IMR-90 (cell line): Measurements from ENCODE around the gene CD8A. TPM values are rescaled to one million over a fixed set of nuclear protein-coding genes. Genes with fewer than 3 reads are reported as not detected.

ENCODE experiments used
- ATAC-seq: fragments of 200-7000 bp; cut with Tn5 transposase; 2 replicates; pipeline ENCODE4 v1.9.1; 2020; ENCODE audit warnings: low read depth, mild to moderate bottlenecking, moderate library complexity
- BruUV-seq: library from RNA; stranded (reverse); fragments of 400-500 nt; replicated peaks from 2 replicates; lab custom pipeline; 2021; lab: Mats Ljungman, UMichigan
- CTCF ChIA-PET: fragments of 300-600 bp; formaldehyde crosslinking; extraction: SDS; loops from one replicate; lab custom pipeline; 2021; ENCODE audit warnings: antibody characterized with exemption; lab: Yijun Ruan, JAX
- POLR2A ChIA-PET: fragments of 300-600 bp; sonication (Branson Sonifier 250); formaldehyde crosslinking; loops from one replicate; lab custom pipeline; 2022; ENCODE audit warnings: antibody characterized with exemption; ENCODE audit not compliant: unreplicated experiment; lab: Charles Lee
- DNase-seq: peaks from one replicate; pipeline ENCODE4 v3.0.0; 2013
- H2AFZ ChIP-seq: replicated peaks from 2 replicates; pipeline ENCODE3; 2013; ENCODE audit warnings: low read length, mild to moderate bottlenecking; ENCODE audit not compliant: poor library complexity
- H2AK5ac ChIP-seq: 2 replicates; pipeline ENCODE4 v1.6.1; 2013; ENCODE audit warnings: low read depth, low read length, inconsistent platforms
- H2AK9ac ChIP-seq: replicated peaks from 2 replicates; pipeline ENCODE3; 2013; ENCODE audit warnings: mild to moderate bottlenecking, low read depth, low read length, moderate library complexity; ENCODE audit not compliant: poor library complexity
- H2BK120ac ChIP-seq: 2 replicates; pipeline ENCODE4 v1.6.1; 2013; ENCODE audit warnings: low read depth, low read length, inconsistent platforms
- H2BK15ac ChIP-seq: 3 replicates; pipeline ENCODE4 v1.6.1; 2013; ENCODE audit warnings: low read depth, low read length, inconsistent platforms
- H2BK20ac ChIP-seq: 2 replicates; pipeline ENCODE4 v1.6.1; 2013; ENCODE audit warnings: low read depth, mild to moderate bottlenecking, inconsistent platforms, low read length, moderate library complexity
- H2BK5ac ChIP-seq: 2 replicates; pipeline ENCODE4 v1.6.1; 2013; ENCODE audit warnings: mild to moderate bottlenecking, low read depth, low read length, inconsistent platforms; ENCODE audit not compliant: poor library complexity, severe bottlenecking
- H3K14ac ChIP-seq: replicated peaks from 2 replicates; pipeline ENCODE4 v1.6.1; 2013; ENCODE audit warnings: low read depth, low read length, inconsistent platforms
- H3K18ac ChIP-seq: 2 replicates; pipeline ENCODE4 v1.6.1; 2013; ENCODE audit warnings: low read depth, low read length, control low read depth
- H3K23ac ChIP-seq: 2 replicates; pipeline ENCODE4 v1.6.1; 2013; ENCODE audit warnings: low read depth, low read length, inconsistent platforms
- H3K27ac ChIP-seq: 2 replicates; pipeline ENCODE4 v1.5.1; 2013; ENCODE audit warnings: mild to moderate bottlenecking, control low read depth, low read length; ENCODE audit not compliant: insufficient read depth
- H3K27me3 ChIP-seq: 2 replicates; pipeline ENCODE4 v1.6.1; 2013; ENCODE audit warnings: low read length; ENCODE audit not compliant: control insufficient read depth, insufficient read depth
- H3K36me3 ChIP-seq: 2 replicates; pipeline ENCODE4 v1.6.1; 2013; ENCODE audit warnings: low read length, mixed read lengths; ENCODE audit not compliant: control insufficient read depth, insufficient read depth
- H3K4ac ChIP-seq: 2 replicates; pipeline ENCODE4 v1.6.1; 2013; ENCODE audit warnings: low read depth, low read length, inconsistent platforms
- H3K4me1 ChIP-seq: 2 replicates; pipeline ENCODE4 v1.6.1; 2013; ENCODE audit warnings: low read length, mixed read lengths; ENCODE audit not compliant: control insufficient read depth, insufficient read depth
- H3K4me2 ChIP-seq: 2 replicates; pipeline ENCODE4 v1.6.1; 2013; ENCODE audit warnings: low read depth, mild to moderate bottlenecking, control low read depth, low read length, moderate library complexity
- H3K4me3 ChIP-seq: 2 replicates; pipeline ENCODE4 v1.5.1; 2013; ENCODE audit warnings: low read depth, mild to moderate bottlenecking, control low read depth, low read length, moderate library complexity; ENCODE audit not compliant: insufficient read depth
- H3K56ac ChIP-seq: 2 replicates; pipeline ENCODE4 v1.6.1; 2013; ENCODE audit warnings: low read length, inconsistent platforms; ENCODE audit not compliant: insufficient read depth; ENCODE audit errors: extremely low read depth
- H3K79me1 ChIP-seq, 2 experiments: 2 replicates each; pipeline ENCODE4 v1.6.1; 2013; ENCODE audit warnings: low read length in 2 of 2, inconsistent platforms in 1 of 2, low read depth in 1 of 2
- H3K9ac ChIP-seq: 2 replicates; pipeline ENCODE4 v1.6.1; 2013; ENCODE audit warnings: low read depth, low read length, control low read depth
- H3K9me1 ChIP-seq: 2 replicates; pipeline ENCODE4 v1.6.1; 2013; ENCODE audit warnings: low read length, inconsistent platforms; ENCODE audit not compliant: insufficient read depth
- H3K9me3 ChIP-seq: 2 replicates; pipeline ENCODE4 v1.6.1; 2013; ENCODE audit warnings: low read length; ENCODE audit not compliant: control insufficient read depth, insufficient read depth
- H4K20me1 ChIP-seq: 2 replicates; pipeline ENCODE4 v1.6.1; 2013; ENCODE audit warnings: low read length, inconsistent platforms; ENCODE audit not compliant: insufficient read depth
- H4K5ac ChIP-seq: 2 replicates; pipeline ENCODE4 v1.6.1; 2013; ENCODE audit warnings: mild to moderate bottlenecking, low read depth, low read length, control low read depth
- H4K8ac ChIP-seq, 2 experiments: 2 replicates each; pipeline ENCODE4 v1.6.1; 2013; ENCODE audit warnings: low read depth in 2 of 2, low read length in 2 of 2, control low read depth in 1 of 2, inconsistent platforms in 1 of 2
- H4K91ac ChIP-seq: 2 replicates; pipeline ENCODE4 v1.6.1; 2013; ENCODE audit warnings: low read depth, low read length, inconsistent platforms; ENCODE audit not compliant: insufficient read depth
- BHLHE40 ChIP-seq: fragments of 150-350 bp; IDR thresholded peaks from 2 replicates; pipeline ENCODE4 v1.6.1; 2016; ENCODE audit warnings: mild to moderate bottlenecking, low read depth, low read length
- CEBPB ChIP-seq: IDR thresholded peaks from 2 replicates; pipeline ENCODE4 v1.6.1; 2012; ENCODE audit warnings: low read depth, low read length, improper control_type of control experiment
- FOS ChIP-seq: fragments of 150-350 bp; IDR thresholded peaks from 2 replicates; pipeline ENCODE4 v1.6.1; 2016; ENCODE audit warnings: low read depth, low read length
- MAFK ChIP-seq: IDR thresholded peaks from 2 replicates; pipeline ENCODE4 v1.6.1; 2012; ENCODE audit warnings: low read depth, low read length, improper control_type of control experiment
- MXI1 ChIP-seq: IDR thresholded peaks from 2 replicates; pipeline ENCODE4 v1.6.1; 2012; ENCODE audit warnings: low read depth, mild to moderate bottlenecking, low read length, moderate library complexity, borderline replicate concordance
- RAD21 ChIP-seq: IDR thresholded peaks from 2 replicates; pipeline ENCODE4 v1.6.1; 2012; ENCODE audit warnings: low read length, improper control_type of control experiment
- RCOR1 ChIP-seq: IDR thresholded peaks from 2 replicates; pipeline ENCODE4 v1.6.1; 2012; ENCODE audit warnings: mild to moderate bottlenecking, low read length, improper control_type of control experiment; ENCODE audit not compliant: insufficient replicate concordance
- RFX5 ChIP-seq: IDR thresholded peaks from 2 replicates; pipeline ENCODE4 v1.8.0; 2012; ENCODE audit warnings: low read depth, mild to moderate bottlenecking, low read length, moderate library complexity
- SMC3 ChIP-seq: fragments of 150-350 bp; IDR thresholded peaks from 2 replicates; pipeline ENCODE4 v1.6.1; 2016; ENCODE audit warnings: low read depth, mild to moderate bottlenecking, antibody characterized with exemption, low read length, moderate library complexity
- WGBS, 2 experiments: methylation state at CpG; one replicate each; pipeline versions ENCODE4 v1.1.5 to v1.1.7; 2013; ENCODE audit warnings: missing lambda C conversion rate in 2 of 2; ENCODE audit not compliant: insufficient read length in 1 of 2; ENCODE audit errors: extremely low coverage in 2 of 2; 5-methylcytosine and 5-hydroxymethylcytosine counted together
- dilution Hi-C: fragments of 300-500 bp; cut with HindIII; formaldehyde crosslinking; loops from one replicate; pipeline ENCODE4 v1.14.3; 2018; ENCODE audit warnings: low sequenced_read_pairs; ENCODE audit not compliant: unreplicated experiment
- in situ Hi-C: fragments of 300-500 bp; cut with MboI; formaldehyde crosslinking; loops from 3 replicates; pipeline ENCODE4 v1.14.3; 2019; ENCODE audit warnings: low sequenced_read_pairs, inconsistent platforms, mixed read lengths
- intact Hi-C: fragments of 100-400 bp; cut with micrococcal nuclease; formaldehyde crosslinking; loops from 2 replicates; pipeline ENCODE4 v1.10.0; 2022
- polyA plus RNA-seq, 3 experiments: library from polyadenylated mRNA; depleted of rRNA; stranded (reverse); fragments of >200 nt; gene quantifications; 2 replicates each; pipeline ENCODE4 v1.2.3, GENCODE V29; 2012; ENCODE audit warnings: low replicate concordance in 1 of 3
- total RNA-seq: library from RNA; depleted of rRNA; stranded (reverse); fragments of >200 nt; gene quantifications from 2 replicates; pipeline ENCODE4 v1.2.3, GENCODE V29; 2012
- TF ChIP-seq, protein P1 (sequence below): fragments of 150-350 bp; IDR thresholded peaks from 2 replicates; pipeline ENCODE4 v1.6.1; 2016; ENCODE audit warnings: low read depth, mild to moderate bottlenecking, low read length, moderate library complexity, borderline replicate concordance
- TF ChIP-seq, protein P2 (sequence below): fragments of 150-350 bp; IDR thresholded peaks from 2 replicates; pipeline ENCODE4 v1.6.1; 2017; ENCODE audit warnings: mild to moderate bottlenecking, antibody characterized with exemption, low read length, low read depth

The CD8A gene
- total and polyA plus RNA-seq, 2 of the 4 experiments (the other 2 are of a cell fraction) = not detected

DNA sequence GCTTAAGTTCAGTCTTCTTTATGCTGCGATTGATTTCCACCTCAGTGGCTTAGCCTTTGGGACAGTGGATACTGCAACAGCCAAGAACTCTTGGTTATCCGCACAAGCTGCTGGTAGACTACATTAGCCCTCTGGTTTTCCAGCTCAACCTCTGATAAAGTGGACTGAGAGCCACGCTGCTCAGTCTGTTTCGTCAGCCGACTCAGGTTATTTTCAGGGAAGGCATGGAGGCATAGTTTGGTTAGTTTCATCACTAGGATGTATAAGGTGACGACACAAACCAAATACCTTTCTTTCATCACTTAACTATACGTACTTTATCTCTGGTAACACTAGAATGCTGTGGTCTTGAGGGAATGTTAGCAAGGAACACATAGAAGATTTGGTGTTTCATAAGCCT is 14.2 kb downstream of the CD8A start:
- no peak overlapping the region for H4K91ac ChIP-seq
- H2BK20ac ChIP-seq = no peak overlapping the region
- ChIA-PET POLR2A (no interaction called here), CTCF (no interaction called here)
- H3K4ac ChIP-seq = no peak overlapping the region
- no peak overlapping the region for H2AK9ac ChIP-seq
- no peaks in the 10 kb centered on the region for H3K27me3 ChIP-seq
- H3K9ac ChIP-seq = no peak overlapping the region
- H3K4me2 ChIP-seq = no peak overlapping the region
- H2AK5ac ChIP-seq = no peak overlapping the region
- no peak overlapping the region for H3K4me3 ChIP-seq
- no peak overlapping the region for H3K14ac ChIP-seq
- H4K5ac ChIP-seq = no peak overlapping the region
- DNase-seq (no peak), ATAC-seq (no peak)
- intact Hi-C loops (no loop called here), dilution Hi-C loops (no loop called here), in situ Hi-C loops (no loop called here)
- no peaks in the 10 kb centered on the region; the same call in 1 of the 2 replicates for H3K9me1 ChIP-seq
- H3K18ac ChIP-seq = no peak overlapping the region
- no peaks in the 10 kb centered on the region for H3K4me1 ChIP-seq
- no TSS peak for BruUV-seq
- no peaks in the 10 kb centered on the region for H3K79me1 ChIP-seq
- H3K36me3 ChIP-seq = peaks cover 9% of the 10 kb centered on the region
- H3K23ac ChIP-seq = no peak overlapping the region
- H2BK5ac ChIP-seq = no peak overlapping the region
- H3K56ac ChIP-seq = no peak overlapping the region
- TF ChIP-seq, protein P1, sequence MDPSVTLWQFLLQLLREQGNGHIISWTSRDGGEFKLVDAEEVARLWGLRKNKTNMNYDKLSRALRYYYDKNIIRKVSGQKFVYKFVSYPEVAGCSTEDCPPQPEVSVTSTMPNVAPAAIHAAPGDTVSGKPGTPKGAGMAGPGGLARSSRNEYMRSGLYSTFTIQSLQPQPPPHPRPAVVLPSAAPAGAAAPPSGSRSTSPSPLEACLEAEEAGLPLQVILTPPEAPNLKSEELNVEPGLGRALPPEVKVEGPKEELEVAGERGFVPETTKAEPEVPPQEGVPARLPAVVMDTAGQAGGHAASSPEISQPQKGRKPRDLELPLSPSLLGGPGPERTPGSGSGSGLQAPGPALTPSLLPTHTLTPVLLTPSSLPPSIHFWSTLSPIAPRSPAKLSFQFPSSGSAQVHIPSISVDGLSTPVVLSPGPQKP = no peak
- TF ChIP-seq, protein P2, sequence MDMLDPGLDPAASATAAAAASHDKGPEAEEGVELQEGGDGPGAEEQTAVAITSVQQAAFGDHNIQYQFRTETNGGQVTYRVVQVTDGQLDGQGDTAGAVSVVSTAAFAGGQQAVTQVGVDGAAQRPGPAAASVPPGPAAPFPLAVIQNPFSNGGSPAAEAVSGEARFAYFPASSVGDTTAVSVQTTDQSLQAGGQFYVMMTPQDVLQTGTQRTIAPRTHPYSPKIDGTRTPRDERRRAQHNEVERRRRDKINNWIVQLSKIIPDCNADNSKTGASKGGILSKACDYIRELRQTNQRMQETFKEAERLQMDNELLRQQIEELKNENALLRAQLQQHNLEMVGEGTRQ = no peak
- TF ChIP-seq FOS (no peak), MXI1 (no peak), MAFK (no peak), RCOR1 (no peak), SMC3 (no peak), CEBPB (no peak), RAD21 (no peak), BHLHE40 (no peak), RFX5 (no peak)
- H2BK15ac ChIP-seq = no peak overlapping the region
- WGBS, 2 experiments = 100% methylated on average over 1 of the region's 7 CpGs; no CpG with 5 or more reads in 1 of the 2 experiments
- no peaks in the 10 kb centered on the region for H4K20me1 ChIP-seq
- H2AFZ ChIP-seq = no peak overlapping the region
- no peaks in the 10 kb centered on the region for H3K9me3 ChIP-seq
- no peak overlapping the region for H4K8ac ChIP-seq
- H2BK120ac ChIP-seq = no peak overlapping the region
- H3K27ac ChIP-seq = no peak overlapping the region
